Sigmoid colon (tissue), 3 donors: ENCODE results near the gene STAT5B.

ENCODE experiments used
- CTCF ChIP-seq, 4 experiments: fragments of 450-650 bp in 3 of 4; fragments of 200-600 bp in 1 of 4; IDR thresholded peaks; one replicate each; pipeline ENCODE4 v1.5.1; 2016 to 2019; ENCODE audit warnings: antibody characterized with exemption in 4 of 4, mild to moderate bottlenecking in 3 of 4, moderate library complexity in 2 of 4
- POLR2A ChIP-seq, 2 donors: fragments of 450-650 bp; IDR thresholded peaks; one replicate each; pipeline ENCODE4 v1.6.1; 2016; ENCODE audit warnings: antibody characterized with exemption in 2 of 2, mild to moderate bottlenecking in 2 of 2, moderate library complexity in 2 of 2

DNA sequence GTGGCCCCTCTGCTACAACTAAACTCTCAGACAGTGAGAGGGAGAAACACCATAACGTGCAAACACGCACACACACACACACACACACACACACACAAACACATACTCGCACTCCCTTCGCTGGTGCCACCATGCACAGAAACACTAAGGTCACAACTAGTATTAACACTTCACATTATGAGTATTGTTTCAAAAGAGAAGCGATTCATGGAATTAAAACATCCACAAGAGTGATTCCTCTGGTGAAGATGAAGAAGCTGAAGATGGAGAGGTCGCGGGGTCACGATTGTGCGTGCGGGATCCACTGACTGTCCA is 74.8 kb downstream of the STAT5B start:
- TF ChIP-seq CTCF (IDR thresholded peaks at IDR 0.05) (no peak), POLR2A (IDR thresholded peaks at IDR 0.05) (no peak)
